DND-41 (cell line): ENCODE results near the gene MAGI1.

ENCODE experiments used
- ATAC-seq: fragments of 200-7000 bp; cut with Tn5 transposase; 3 replicates; pipeline ENCODE4 v1.9.1; 2021; ENCODE audit warnings: low read depth; ENCODE audit not compliant: insufficient read depth
- DNase-seq: peaks from one replicate; pipeline ENCODE4 v3.0.0-alpha.2; 2020
- H2AFZ ChIP-seq: 2 replicates; pipeline ENCODE4 v1.6.0; 2012; ENCODE audit warnings: low read depth, low read length
- H3K27ac ChIP-seq: 2 replicates; pipeline ENCODE4 v1.5.1; 2012; ENCODE audit warnings: low read length, inconsistent platforms
- H3K27me3 ChIP-seq: fragments of 200-600 bp; sonication (generic); 2 replicates; pipeline ENCODE4 v1.6.0; 2012; ENCODE audit warnings: low read length, mild to moderate bottlenecking, inconsistent platforms; ENCODE audit not compliant: insufficient read depth, poor library complexity
- H3K36me3 ChIP-seq: 2 replicates; pipeline ENCODE4 v1.5.1; 2012; ENCODE audit warnings: low read length, inconsistent platforms; ENCODE audit not compliant: insufficient read depth
- H3K4me1 ChIP-seq: 2 replicates; pipeline ENCODE4 v1.5.1; 2012; ENCODE audit warnings: mild to moderate bottlenecking, low read length; ENCODE audit not compliant: insufficient read depth
- H3K4me2 ChIP-seq: 2 replicates; pipeline ENCODE4 v1.6.0; 2012; ENCODE audit warnings: mild to moderate bottlenecking, moderate library complexity, low read length, inconsistent platforms; ENCODE audit not compliant: insufficient read depth
- H3K4me3 ChIP-seq, 2 experiments: fragments of 200-600 bp in 1 of 2; shearing (Covaris generic) in 1 of 2; 2 replicates each; pipeline ENCODE4 v1.5.1; 2012 to 2016; ENCODE audit warnings: inconsistent platforms in 2 of 2, low read length in 2 of 2, mild to moderate bottlenecking in 2 of 2, low read depth in 1 of 2, moderate library complexity in 1 of 2
- H3K79me2 ChIP-seq: 2 replicates; pipeline ENCODE4 v1.6.0; 2012; ENCODE audit warnings: low read length, inconsistent platforms; ENCODE audit not compliant: insufficient read depth
- H3K9ac ChIP-seq: 2 replicates; pipeline ENCODE4 v1.6.0; 2012; ENCODE audit warnings: low read depth, mild to moderate bottlenecking, inconsistent platforms, low read length, moderate library complexity
- H3K9me3 ChIP-seq: 2 replicates; pipeline ENCODE4 v1.5.1; 2012; ENCODE audit warnings: low read length, moderate library complexity, mild to moderate bottlenecking, inconsistent platforms; ENCODE audit not compliant: insufficient read depth, severe bottlenecking
- H4K20me1 ChIP-seq: 2 replicates; pipeline ENCODE4 v1.6.0; 2012; ENCODE audit warnings: low read length; ENCODE audit not compliant: insufficient read depth
- EZH2 ChIP-seq: IDR thresholded peaks from 3 replicates; pipeline ENCODE4 v1.6.1; 2012; ENCODE audit warnings: borderline replicate concordance, low read depth, mild to moderate bottlenecking, moderate library complexity, low read length, inconsistent platforms; ENCODE audit not compliant: severe bottlenecking
- TF ChIP-seq, protein P1 (sequence below): IDR thresholded peaks from 2 replicates; pipeline ENCODE4 v1.5.1; 2012; ENCODE audit warnings: borderline replicate concordance, low read length, moderate library complexity, mild to moderate bottlenecking; ENCODE audit not compliant: poor library complexity, severe bottlenecking; ENCODE audit errors: extremely low read depth

MAGI1 gene

DNA sequence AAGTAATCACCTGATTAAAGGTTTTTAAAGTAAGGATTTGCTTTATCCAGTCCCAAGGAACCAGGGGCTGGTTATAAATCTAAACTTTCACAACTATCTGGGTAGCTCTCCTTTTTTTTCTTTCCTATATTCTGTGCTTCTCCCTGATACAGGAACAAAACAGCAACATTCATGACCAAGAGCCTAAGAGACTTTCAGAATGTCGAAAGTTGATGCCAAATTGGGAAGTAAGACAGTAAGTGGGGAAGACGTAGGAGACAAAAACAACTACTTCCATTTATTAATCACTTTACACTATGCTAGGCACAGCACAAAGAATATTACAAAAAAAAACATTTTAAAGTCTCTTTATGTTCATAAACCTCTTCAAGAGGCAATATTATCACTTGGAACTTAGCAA lies 211.6 kb downstream of the MAGI1 start:
- Histone ChIP-seq H2AFZ (no peak overlapping the region), H3K27me3 (no peaks in the 10 kb centered on the region), H3K9ac (no peak overlapping the region), H3K9me3 (no peaks in the 10 kb centered on the region), H3K4me2 (no peak overlapping the region), H3K36me3 (no peaks in the 10 kb centered on the region), H3K4me1 (no peaks in the 10 kb centered on the region), H3K4me3 (no peak overlapping the region), H3K27ac (no peak overlapping the region), H3K79me2 (no peaks in the 10 kb centered on the region), H4K20me1 (no peaks in the 10 kb centered on the region)
- no peak for DNase-seq
- ATAC-seq: no peak
- TF ChIP-seq, protein P1, sequence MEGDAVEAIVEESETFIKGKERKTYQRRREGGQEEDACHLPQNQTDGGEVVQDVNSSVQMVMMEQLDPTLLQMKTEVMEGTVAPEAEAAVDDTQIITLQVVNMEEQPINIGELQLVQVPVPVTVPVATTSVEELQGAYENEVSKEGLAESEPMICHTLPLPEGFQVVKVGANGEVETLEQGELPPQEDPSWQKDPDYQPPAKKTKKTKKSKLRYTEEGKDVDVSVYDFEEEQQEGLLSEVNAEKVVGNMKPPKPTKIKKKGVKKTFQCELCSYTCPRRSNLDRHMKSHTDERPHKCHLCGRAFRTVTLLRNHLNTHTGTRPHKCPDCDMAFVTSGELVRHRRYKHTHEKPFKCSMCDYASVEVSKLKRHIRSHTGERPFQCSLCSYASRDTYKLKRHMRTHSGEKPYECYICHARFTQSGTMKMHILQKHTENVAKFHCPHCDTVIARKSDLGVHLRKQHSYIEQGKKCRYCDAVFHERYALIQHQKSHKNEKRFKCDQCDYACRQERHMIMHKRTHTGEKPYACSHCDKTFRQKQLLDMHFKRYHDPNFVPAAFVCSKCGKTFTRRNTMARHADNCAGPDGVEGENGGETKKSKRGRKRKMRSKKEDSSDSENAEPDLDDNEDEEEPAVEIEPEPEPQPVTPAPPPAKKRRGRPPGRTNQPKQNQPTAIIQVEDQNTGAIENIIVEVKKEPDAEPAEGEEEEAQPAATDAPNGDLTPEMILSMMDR: no peak
- no peak for TF ChIP-seq EZH2

DNA sequence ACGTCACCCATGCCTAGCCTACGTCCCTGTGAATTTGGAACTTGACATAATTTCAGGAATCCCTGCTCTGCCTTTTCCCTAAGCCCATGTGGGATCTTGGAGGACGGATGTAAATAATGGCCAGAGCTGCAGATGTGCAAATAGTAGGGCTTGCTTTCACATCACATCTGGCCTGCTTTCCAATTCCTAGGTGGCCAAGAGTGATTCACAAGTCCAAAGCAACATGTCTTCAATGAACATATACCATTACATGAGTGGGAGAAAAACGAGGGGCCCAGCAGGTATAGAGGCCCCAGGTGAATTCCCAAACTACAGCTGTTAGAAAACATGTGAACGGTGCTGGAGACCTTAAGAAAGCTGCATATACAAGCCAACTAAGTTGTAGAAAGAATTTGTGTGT lies 214.6 kb downstream of the MAGI1 start:
- DNase-seq: no peak
- no peak overlapping the region for H3K27ac ChIP-seq
- no peak overlapping the region for H3K4me3 ChIP-seq

DNA sequence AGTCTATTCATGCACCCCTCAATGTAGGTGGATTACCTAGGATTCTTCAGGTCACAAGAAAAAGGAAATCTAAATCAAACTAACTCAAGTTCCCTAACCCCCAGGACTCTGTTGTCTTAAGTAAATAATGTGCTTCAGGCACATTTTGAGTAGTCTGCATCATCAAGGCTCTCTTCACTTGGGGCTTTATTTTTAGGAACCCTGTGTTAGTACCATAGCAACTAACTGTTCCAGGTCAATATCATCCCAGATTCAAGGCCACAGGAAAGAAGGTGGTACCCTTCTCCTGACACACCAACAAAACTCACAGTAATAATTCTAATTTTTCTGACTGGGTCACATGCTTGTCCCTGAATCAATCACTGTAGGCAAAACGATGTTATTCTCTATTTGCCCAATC lies 218.1 kb downstream of the MAGI1 start:
- ATAC-seq (no peak), DNase-seq (no peak)
- TF ChIP-seq, protein P1: no peak
- no peak for TF ChIP-seq EZH2
- Histone ChIP-seq H3K4me1 (no peaks in the 10 kb centered on the region), H3K36me3 (no peaks in the 10 kb centered on the region), H2AFZ (no peak overlapping the region), H3K4me2 (no peak overlapping the region), H3K9me3 (no peaks in the 10 kb centered on the region), H3K27me3 (no peaks in the 10 kb centered on the region), H3K4me3 (no peak overlapping the region), H3K27ac (no peak overlapping the region), H4K20me1 (no peaks in the 10 kb centered on the region), H3K79me2 (no peaks in the 10 kb centered on the region), H3K9ac (no peak overlapping the region)

More for the DNA sequence above, 214.6 kb downstream of the MAGI1 start:
- Histone ChIP-seq H3K4me1 (no peaks in the 10 kb centered on the region), H4K20me1 (no peaks in the 10 kb centered on the region), H2AFZ (no peak overlapping the region), H3K9me3 (no peaks in the 10 kb centered on the region), H3K4me2 (no peak overlapping the region), H3K36me3 (no peaks in the 10 kb centered on the region), H3K79me2 (no peaks in the 10 kb centered on the region), H3K27me3 (no peaks in the 10 kb centered on the region), H3K9ac (no peak overlapping the region)
- no peak for TF ChIP-seq EZH2
- TF ChIP-seq, protein P1: no peak
- no peak for ATAC-seq

DNA sequence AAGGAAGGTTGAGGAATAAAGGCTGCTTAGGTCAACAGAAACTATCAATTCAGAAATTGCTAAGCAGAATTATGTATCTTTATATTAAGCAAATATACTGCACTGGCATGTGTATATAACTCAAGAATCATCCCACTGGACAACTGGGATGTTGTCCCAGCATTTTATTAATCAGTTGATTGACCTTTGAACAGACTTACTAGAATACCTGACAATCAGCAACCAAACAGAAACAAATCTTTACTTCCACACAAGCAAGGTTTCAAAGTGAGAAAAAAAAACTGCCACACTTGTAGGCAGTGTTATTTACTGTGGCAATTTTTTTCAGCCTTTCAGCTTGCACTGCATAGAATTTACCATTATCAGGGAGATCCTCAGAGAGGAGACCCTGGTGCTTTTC lies 218.8 kb downstream of the MAGI1 start:
- Histone ChIP-seq H2AFZ (no peak overlapping the region), H3K9me3 (no peaks in the 10 kb centered on the region), H3K79me2 (no peaks in the 10 kb centered on the region), H3K27me3 (no peaks in the 10 kb centered on the region), H3K27ac (no peak overlapping the region), H3K4me2 (no peak overlapping the region), H3K4me3 (no peak overlapping the region), H3K4me1 (no peaks in the 10 kb centered on the region), H4K20me1 (no peaks in the 10 kb centered on the region), H3K9ac (no peak overlapping the region), H3K36me3 (no peaks in the 10 kb centered on the region)
- DNase-seq: no peak
- ATAC-seq: no peak
- TF ChIP-seq EZH2: no peak
- TF ChIP-seq, protein P1: no peak
